HepG2 (cell line): ENCODE measurements around the gene CLDN5. TPM values are rescaled to one million over a fixed set of nuclear protein-coding genes. Genes with fewer than 3 reads are reported as not detected.

Experiments used
- ARID5B ChIP-seq: IDR thresholded peaks from 2 replicates; pipeline ENCODE4 v1.4.0; 2020; ENCODE audit warnings: mild to moderate bottlenecking, missing genetic modification reagents
- ATF7-NPFF ChIP-seq: sonication (generic); formaldehyde crosslinking; IDR thresholded peaks from 2 replicates; pipeline ENCODE4 v1.8.1; 2023; ENCODE audit warnings: mild to moderate bottlenecking, low read depth, missing genetic modification reagents, moderate library complexity
- CEBPB ChIP-seq: IDR thresholded peaks from 2 replicates; pipeline ENCODE4 v1.6.1; 2011; ENCODE audit warnings: low read depth, low read length, improper control_type of control experiment, borderline replicate concordance
- HIVEP1 ChIP-seq: sonication (generic); formaldehyde crosslinking; IDR thresholded peaks from 2 replicates; pipeline ENCODE4 v1.4.0; 2020; ENCODE audit warnings: mild to moderate bottlenecking, missing genetic modification reagents
- MAFG ChIP-seq: sonication (generic); formaldehyde crosslinking; IDR thresholded peaks from 2 replicates; pipeline ENCODE4 v1.5.1; 2020; ENCODE audit warnings: mild to moderate bottlenecking, missing genetic modification reagents
- MEF2D ChIP-seq: sonication (generic); formaldehyde crosslinking; IDR thresholded peaks from 2 replicates; pipeline ENCODE4 v1.5.1; 2020; ENCODE audit warnings: mild to moderate bottlenecking, missing genetic modification reagents
- MEIS2 ChIP-seq: sonication (generic); formaldehyde crosslinking; IDR thresholded peaks from 2 replicates; pipeline ENCODE4 v1.9.0; 2021; ENCODE audit warnings: mild to moderate bottlenecking, missing genetic modification reagents
- MIER2 ChIP-seq: IDR thresholded peaks from 2 replicates; pipeline ENCODE4 v1.6.1; 2016; ENCODE audit warnings: missing biosample characterization, missing genetic modification reagents
- MTA3 ChIP-seq: sonication (generic); formaldehyde crosslinking; IDR thresholded peaks from 2 replicates; pipeline ENCODE4 v1.4.0; 2020; ENCODE audit warnings: missing genetic modification reagents
- NFYC ChIP-seq: IDR thresholded peaks from 2 replicates; pipeline ENCODE4 v1.6.1; 2016; ENCODE audit warnings: missing genetic modification reagents, missing compliant biosample characterization
- NR2F1 ChIP-seq, 2 experiments: fragments of 450-650 bp in 1 of 2; formaldehyde crosslinking in 1 of 2; IDR thresholded peaks; 2 replicates each; pipeline versions ENCODE4 v1.5.0 to v1.6.1; 2016 to 2020; ENCODE audit warnings: mild to moderate bottlenecking in 1 of 2, missing compliant biosample characterization in 1 of 2, missing genetic modification reagents in 1 of 2, moderate library complexity in 1 of 2
- PAXIP1 ChIP-seq: sonication (generic); formaldehyde crosslinking; conservative IDR thresholded peaks from 2 replicates; pipeline ENCODE4 v1.4.0; 2020; ENCODE audit warnings: mild to moderate bottlenecking, missing genetic modification reagents, moderate library complexity
- RARG ChIP-seq: sonication (generic); formaldehyde crosslinking; IDR thresholded peaks from 2 replicates; pipeline ENCODE4 v1.4.0; 2020; ENCODE audit warnings: low read depth, mild to moderate bottlenecking, missing genetic modification reagents
- SOX5 ChIP-seq: IDR thresholded peaks from 2 replicates; pipeline ENCODE4 v1.6.1; 2016; ENCODE audit warnings: borderline replicate concordance
- ZNF598 ChIP-seq: sonication (generic); formaldehyde crosslinking; IDR thresholded peaks from 2 replicates; pipeline ENCODE4 v1.5.1; 2020; ENCODE audit warnings: mild to moderate bottlenecking, missing genetic modification reagents, borderline replicate concordance
- ZXDC ChIP-seq: sonication (generic); formaldehyde crosslinking; IDR thresholded peaks from 2 replicates; pipeline ENCODE4 v1.5.0; 2020; ENCODE audit warnings: mild to moderate bottlenecking, missing genetic modification reagents
- polyA plus RNA-seq, 8 experiments: library from polyadenylated mRNA; depleted of rRNA in 3 of 8; stranded (reverse) in 7 of 8; unstranded in 1 of 8; fragments of >200 nt; fragmentation: Illumina TruSeq in 4 of 8; extraction: Trizol in 4 of 8; gene quantifications; 2 replicates each; pipeline versions ENCODE4 v1.2.1 to v1.2.3, GENCODE V29; 2011 to 2016; ENCODE audit warnings: low read depth in 4 of 8, missing spikeins in 1 of 8, mixed read lengths in 1 of 8; ENCODE audit not compliant: insufficient read depth in 1 of 8
- total RNA-seq, 5 experiments: library from RNA; depleted of rRNA; stranded (reverse); fragments of >200 nt; fragmentation: Illumina TruSeq; extraction: Trizol; gene quantifications; 2 replicates each; pipeline ENCODE4 v1.2.3, GENCODE V29; 2016; ENCODE audit warnings: low read depth in 1 of 5
- TF ChIP-seq, protein P1 (sequence below): sonication (generic); formaldehyde crosslinking; IDR thresholded peaks from 2 replicates; pipeline ENCODE4 v1.4.0; 2020; ENCODE audit warnings: missing genetic modification reagents, borderline replicate concordance
- TF ChIP-seq, protein P2 (sequence below): IDR thresholded peaks from 2 replicates; pipeline ENCODE4 v1.6.1; 2012; ENCODE audit warnings: inconsistent platforms

CLDN5 gene
- total and polyA plus RNA-seq, 2 of the 13 experiments (the other 11 are each of a cell fraction or from before 2014, with no cell fraction given): not detected

DNA sequence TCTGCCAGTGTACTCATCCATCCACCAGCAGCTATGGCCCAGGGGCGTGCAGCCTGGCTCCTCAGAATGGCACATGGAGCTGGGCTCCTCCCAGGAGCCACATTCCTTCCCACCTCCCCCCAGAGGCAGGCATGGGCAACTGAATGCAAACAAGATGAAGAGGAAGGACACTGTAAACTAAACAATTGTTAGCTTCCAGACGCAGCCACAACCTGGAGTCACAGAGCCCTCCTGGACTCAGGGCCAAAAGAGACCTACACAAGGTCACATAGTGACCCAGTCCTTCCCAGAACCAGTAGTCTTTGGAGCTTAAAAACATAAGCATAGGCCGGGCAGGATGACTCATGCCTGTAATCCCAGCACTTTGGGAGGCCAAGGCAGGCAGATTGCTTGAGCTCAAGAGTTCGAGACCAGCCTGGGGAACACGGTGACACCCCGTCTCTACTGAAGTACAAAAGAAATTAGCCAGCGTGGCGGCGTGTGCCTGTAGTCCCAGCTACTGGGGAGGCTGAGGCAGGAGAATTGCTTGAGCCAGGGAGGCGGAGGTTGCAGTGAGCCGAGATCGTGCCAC lies 30.7 kb upstream of the CLDN5 start (continued):
- TF ChIP-seq ZXDC (no peak), ZNF598 (0 out of 2 replicates have a peak, but pooled peaks have one; percentile 37), MTA3 (CRISPR knock-in tag) (no peak), MIER2 (CRISPR knock-in tag) (0 out of 2 replicates have a peak, but pooled peaks have one; percentile 38), SOX5 (CRISPR knock-in tag) (peak; percentile 56), MAFG (CRISPR knock-in tag) (0 out of 2 replicates have a peak, but pooled peaks have one; percentile 13), ARID5B (CRISPR knock-in tag) (peak; percentile 48), PAXIP1 (CRISPR knock-in tag) (no peak; the same call in 1 of the 2 replicates), CEBPB (no peak), NR2F1 (CRISPR knock-in tag; IDR thresholded peaks at IDR 0.05) (no peak), HIVEP1 (CRISPR knock-in tag) (no peak), RARG (CRISPR knock-in tag) (no peak), ATF7-NPFF (CRISPR knock-in tag) (no peak), NFYC (CRISPR knock-in tag) (no peak), MEIS2 (CRISPR knock-in tag) (no peak), MEF2D (CRISPR knock-in tag) (no peak)
- TF ChIP-seq, protein P1, sequence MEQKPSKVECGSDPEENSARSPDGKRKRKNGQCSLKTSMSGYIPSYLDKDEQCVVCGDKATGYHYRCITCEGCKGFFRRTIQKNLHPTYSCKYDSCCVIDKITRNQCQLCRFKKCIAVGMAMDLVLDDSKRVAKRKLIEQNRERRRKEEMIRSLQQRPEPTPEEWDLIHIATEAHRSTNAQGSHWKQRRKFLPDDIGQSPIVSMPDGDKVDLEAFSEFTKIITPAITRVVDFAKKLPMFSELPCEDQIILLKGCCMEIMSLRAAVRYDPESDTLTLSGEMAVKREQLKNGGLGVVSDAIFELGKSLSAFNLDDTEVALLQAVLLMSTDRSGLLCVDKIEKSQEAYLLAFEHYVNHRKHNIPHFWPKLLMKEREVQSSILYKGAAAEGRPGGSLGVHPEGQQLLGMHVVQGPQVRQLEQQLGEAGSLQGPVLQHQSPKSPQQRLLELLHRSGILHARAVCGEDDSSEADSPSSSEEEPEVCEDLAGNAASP: no peak
- TF ChIP-seq, protein P2, sequence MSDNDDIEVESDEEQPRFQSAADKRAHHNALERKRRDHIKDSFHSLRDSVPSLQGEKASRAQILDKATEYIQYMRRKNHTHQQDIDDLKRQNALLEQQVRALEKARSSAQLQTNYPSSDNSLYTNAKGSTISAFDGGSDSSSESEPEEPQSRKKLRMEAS: peak; percentile 63
